Adrenal gland (tissue), 12 donors: ENCODE data around the gene MGRN1. TPM values are rescaled to one million over a fixed set of nuclear protein-coding genes. Genes with fewer than 3 reads are reported as not detected.

Source experiments
- DNase-seq, 7 donors: peaks; one replicate each; pipeline ENCODE4 v3.0.0-alpha.2; 2019 to 2020
- H3K27ac ChIP-seq, 5 donors: fragments of 200-600 bp; sonication (generic) in 4 of 5; 1 replicate in 3 of 5; 2 replicates in 2 of 5; pipeline versions ENCODE4 v1.5.1 to v1.8.0; 2016 to 2020; ENCODE audit warnings: mild to moderate bottlenecking in 1 of 5
- H3K27me3 ChIP-seq: fragments of 200-600 bp; 2 replicates; pipeline ENCODE4 v1.8.0; 2021
- H3K36me3 ChIP-seq, 2 donors: fragments of 200-600 bp; replicated peaks in 1 of 2; 1 replicate in 1 of 2; 2 replicates in 1 of 2; pipeline versions ENCODE4 v1.5.1 to v1.8.0; 2018 to 2022
- H3K4me1 ChIP-seq, 2 donors: fragments of 200-600 bp; replicated peaks in 1 of 2; 1 replicate in 1 of 2; 2 replicates in 1 of 2; pipeline versions ENCODE4 v1.5.1 to v1.8.0; 2018 to 2021
- H3K4me3 ChIP-seq, 4 donors: fragments of 200-600 bp; sonication (generic) in 3 of 4; one replicate each; pipeline ENCODE4 v1.5.1; 2016 to 2018
- H3K9me3 ChIP-seq, 3 donors: fragments of 200-600 bp; sonication (generic) in 1 of 3; replicated peaks in 1 of 3; 1 replicate in 2 of 3; 2 replicates in 1 of 3; pipeline versions ENCODE4 v1.5.1 to v1.8.0; 2016 to 2021
- POLR2A ChIP-seq, 2 donors: fragments of 450-650 bp; IDR thresholded peaks; one replicate each; pipeline ENCODE4 v1.6.1; 2017; ENCODE audit warnings: antibody characterized with exemption in 2 of 2, mild to moderate bottlenecking in 2 of 2, moderate library complexity in 1 of 2
- WGBS, 4 donors: extraction: QIAGEN DNeasy Blood & Tissue Kit in 2 of 4; methylation state at CpG; one replicate each; pipeline versions ENCODE4 v1.1.5 to v1.1.7; 2013 to 2017; 5-methylcytosine and 5-hydroxymethylcytosine counted together
- intact Hi-C, 2 donors: fragments of 100-400 bp; cut with DNase I; formaldehyde crosslinking; loops; one replicate each; pipeline versions ENCODE4 v1.14.1 to v1.15.0; 2022 to 2023
- polyA plus RNA-seq, 3 donors: library from polyadenylated mRNA; stranded (reverse); fragments of 200-250 nt in 2 of 3; fragments of 350-450 nt in 1 of 3; fragmentation: Illumina TruSeq in 1 of 3; extraction: RNeasy Lipid Tissue Mini Kit (QIAGEN cat#74804) in 1 of 3; gene quantifications; one replicate each; pipeline ENCODE4 v1.2.3, GENCODE V29; 2013 to 2014
- total RNA-seq, 9 donors: library from RNA; depleted of rRNA in 4 of 9; stranded (reverse); fragments of >200 nt in 4 of 9; fragments of 120-200 nt in 1 of 9; fragmentation: NEBNext Ultra II Directional in 1 of 9; extraction: Animal tissue kit (Norgen Biotek cat#: 25700) in 1 of 9; gene quantifications; one replicate each; pipeline versions ENCODE4 v1.1.0 to v1.2.4, GENCODE V29; 2013 to 2023
- TF ChIP-seq, protein P1 (sequence below), 6 experiments: fragments of 450-650 bp in 4 of 6; fragments of 200-600 bp in 2 of 6; sonication (generic) in 1 of 6; IDR thresholded peaks; 1 replicate in 5 of 6; 2 replicates in 1 of 6; pipeline versions ENCODE4 v1.5.1 to v1.8.0; 2016 to 2021; ENCODE audit warnings: antibody characterized with exemption in 6 of 6, mild to moderate bottlenecking in 2 of 6, moderate library complexity in 1 of 6
- donor health status: healthy with polysubstance abuse.
- donor health status: Bipolar disorder and iron deficiency.
- donor health status: DM: yes; HTN: yes; CAD: no.
- donor health status: DM: no; HTN: no; CAD: no.
- donor health status: DM: no; HTN: no; CAD: no.
- donor health status: DM: yes; HTN: yes; CAD: no.

The MGRN1 gene
- total and polyA plus RNA-seq, 12 donors: 17.5 to 94.1 (median 58.4) TPM

DNA sequence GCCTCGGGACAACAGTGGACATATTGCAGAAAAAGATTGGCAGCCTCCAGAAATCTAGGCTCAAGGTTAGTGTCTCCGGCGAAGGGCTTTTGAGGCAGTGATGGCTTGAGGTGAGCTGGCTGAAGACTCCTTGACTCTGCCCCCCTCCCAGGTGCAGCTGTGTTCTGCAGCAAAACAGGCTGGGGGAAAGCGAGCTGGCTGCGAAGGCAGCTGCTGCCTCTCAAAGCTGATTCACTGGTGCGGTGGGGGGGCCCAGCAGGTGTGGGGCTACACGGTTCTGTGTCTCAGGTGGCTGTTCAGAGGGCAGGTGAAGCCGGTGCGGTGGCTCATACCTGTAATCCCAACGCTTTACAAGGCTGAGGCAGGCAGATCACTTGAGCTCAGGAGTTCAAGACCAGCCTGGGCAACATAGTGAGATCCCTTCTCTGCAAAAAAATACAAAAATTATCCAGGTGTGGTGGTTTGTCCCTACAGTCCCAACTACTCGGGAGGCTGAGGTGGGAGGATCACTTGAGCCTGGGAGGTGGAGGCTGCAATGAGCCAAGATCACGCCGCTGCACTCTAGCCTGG, 45.6 kb upstream of the MGRN1 start:
- H3K9me3 ChIP-seq: no peaks in the 10 kb centered on the region
- no peaks in the 10 kb centered on the region for H3K27me3 ChIP-seq
- intact Hi-C loops: no loop called here
- H3K4me1 ChIP-seq: no peaks in the 10 kb centered on the region
- no peaks in the 10 kb centered on the region for H3K36me3 ChIP-seq
- H3K27ac ChIP-seq: no peak overlapping the region
- no peak overlapping the region for H3K4me3 ChIP-seq
- TF ChIP-seq POLR2A (IDR thresholded peaks at IDR 0.05): no peak
- TF ChIP-seq, protein P1, sequence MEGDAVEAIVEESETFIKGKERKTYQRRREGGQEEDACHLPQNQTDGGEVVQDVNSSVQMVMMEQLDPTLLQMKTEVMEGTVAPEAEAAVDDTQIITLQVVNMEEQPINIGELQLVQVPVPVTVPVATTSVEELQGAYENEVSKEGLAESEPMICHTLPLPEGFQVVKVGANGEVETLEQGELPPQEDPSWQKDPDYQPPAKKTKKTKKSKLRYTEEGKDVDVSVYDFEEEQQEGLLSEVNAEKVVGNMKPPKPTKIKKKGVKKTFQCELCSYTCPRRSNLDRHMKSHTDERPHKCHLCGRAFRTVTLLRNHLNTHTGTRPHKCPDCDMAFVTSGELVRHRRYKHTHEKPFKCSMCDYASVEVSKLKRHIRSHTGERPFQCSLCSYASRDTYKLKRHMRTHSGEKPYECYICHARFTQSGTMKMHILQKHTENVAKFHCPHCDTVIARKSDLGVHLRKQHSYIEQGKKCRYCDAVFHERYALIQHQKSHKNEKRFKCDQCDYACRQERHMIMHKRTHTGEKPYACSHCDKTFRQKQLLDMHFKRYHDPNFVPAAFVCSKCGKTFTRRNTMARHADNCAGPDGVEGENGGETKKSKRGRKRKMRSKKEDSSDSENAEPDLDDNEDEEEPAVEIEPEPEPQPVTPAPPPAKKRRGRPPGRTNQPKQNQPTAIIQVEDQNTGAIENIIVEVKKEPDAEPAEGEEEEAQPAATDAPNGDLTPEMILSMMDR (IDR thresholded peaks at IDR 0.05): no peak
- WGBS, 4 donors: 68 to 80% (median 72%) methylated on average over 5 to 13 of the region's 13 CpGs
- DNase-seq: no peak

DNA sequence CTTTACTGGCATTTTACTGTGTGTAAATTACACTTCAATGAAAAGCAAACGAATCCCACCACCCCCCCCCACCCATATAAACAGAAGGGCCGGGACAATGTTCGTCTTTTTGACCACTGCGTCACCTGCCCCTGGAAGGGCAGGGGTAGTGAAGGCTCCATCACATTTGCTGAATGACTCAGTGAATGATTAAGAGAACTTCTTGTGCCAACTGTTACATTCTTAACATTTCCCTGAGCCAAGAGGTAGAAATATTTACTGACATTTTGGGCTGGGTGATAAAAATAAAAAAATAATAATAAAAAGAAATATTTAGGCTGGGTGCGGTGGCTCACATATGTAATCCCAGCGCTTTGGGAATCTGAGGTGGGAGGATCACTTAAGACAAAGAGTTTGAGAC, 44.4 kb upstream of the MGRN1 start:
- no peaks in the 10 kb centered on the region for H3K36me3 ChIP-seq
- H3K27me3 ChIP-seq: no peaks in the 10 kb centered on the region
- H3K4me1 ChIP-seq: no peaks in the 10 kb centered on the region
- TF ChIP-seq, protein P1 (IDR thresholded peaks at IDR 0.05): no peak
- TF ChIP-seq POLR2A (IDR thresholded peaks at IDR 0.05): no peak
- WGBS, 4 donors: 50 to 70% (median 53%) methylated on average over 3 to 6 of the region's 6 CpGs
- no peak overlapping the region for H3K27ac ChIP-seq
- intact Hi-C loops: no loop called here
- H3K4me3 ChIP-seq: no peak overlapping the region
- H3K9me3 ChIP-seq: no peaks in the 10 kb centered on the region
- no peak for DNase-seq

DNA sequence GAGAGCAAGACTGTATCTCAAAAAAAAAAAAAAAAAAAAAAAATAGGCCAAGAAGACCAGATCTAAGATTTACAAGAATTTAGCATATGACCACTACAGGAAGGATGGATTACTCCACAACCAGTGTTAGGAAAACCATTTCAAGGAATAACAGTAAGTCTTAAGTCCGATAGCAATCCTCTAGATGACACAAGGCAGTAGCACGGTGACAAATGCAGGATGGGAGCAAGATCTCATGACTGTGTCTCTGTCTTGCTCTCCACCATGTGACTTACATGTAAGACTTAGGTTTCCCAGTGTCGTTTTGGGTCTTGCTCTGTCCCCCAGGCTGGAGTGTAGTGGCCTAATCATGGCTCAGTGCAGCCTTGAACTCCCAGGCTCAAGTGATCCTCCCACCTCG, 40.7 kb upstream of the MGRN1 start:
- Histone ChIP-seq H3K4me1 (no peaks in the 10 kb centered on the region), H3K27me3 (no peaks in the 10 kb centered on the region), H3K36me3 (no peaks in the 10 kb centered on the region), H3K27ac (no peak overlapping the region), H3K9me3 (no peaks in the 10 kb centered on the region), H3K4me3 (no peak overlapping the region)
- TF ChIP-seq, protein P1 (IDR thresholded peaks at IDR 0.05): no peak
- TF ChIP-seq POLR2A (IDR thresholded peaks at IDR 0.05): no peak
- no peak for DNase-seq
- WGBS, 4 donors: 81 to 95% (median 88%) methylated on average over 4 of the region's 4 CpGs
- intact Hi-C loops: no loop called here

DNA sequence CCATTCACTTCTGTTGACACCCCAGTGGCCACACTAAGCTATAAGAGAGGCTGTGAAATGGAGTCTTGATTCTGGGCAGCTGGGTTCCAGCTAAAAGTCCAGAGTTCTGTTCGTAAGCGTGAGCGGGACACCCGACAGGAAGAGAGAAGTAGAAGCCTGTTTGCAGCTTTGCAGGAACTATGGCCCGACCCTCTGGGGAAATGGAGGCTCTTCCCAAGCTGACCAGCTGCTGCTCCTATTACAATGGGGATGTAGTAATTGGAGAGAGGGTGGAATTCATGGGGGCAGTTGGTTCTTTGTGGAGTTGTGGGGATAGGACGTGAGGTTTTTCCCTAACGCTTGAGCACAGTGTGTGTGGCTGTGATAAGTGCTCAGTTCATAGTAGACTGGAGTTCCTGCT, 38.3 kb upstream of the MGRN1 start:
- DNase-seq: no peak
- intact Hi-C loops: no loop called here
- no peak overlapping the region for H3K27ac ChIP-seq
- no peak overlapping the region for H3K4me3 ChIP-seq
- H3K4me1 ChIP-seq: no peaks in the 10 kb centered on the region
- H3K27me3 ChIP-seq: no peaks in the 10 kb centered on the region
- 62 to 74% (median 72%) methylated on average over 7 of the region's 7 CpGs for WGBS, 4 donors
- no peaks in the 10 kb centered on the region for H3K36me3 ChIP-seq
- TF ChIP-seq POLR2A (IDR thresholded peaks at IDR 0.05): no peak
- TF ChIP-seq, protein P1 (IDR thresholded peaks at IDR 0.05): no peak
- H3K9me3 ChIP-seq: no peaks in the 10 kb centered on the region
